Right atrium auricular region (tissue), 2 donors: Measurements from ENCODE around the gene KCTD13. TPM values are rescaled to one million over a fixed set of nuclear protein-coding genes. Genes with fewer than 3 reads are reported as not detected.
"Not testable (repeated sequence)": the region's sequence is repeated elsewhere in the genome, so short reads cannot be mapped to it uniquely, and the experiment has no call there.

Experiments used
- DNase-seq: peaks from one replicate; pipeline ENCODE4 v3.0.0-alpha.2; 2019; ENCODE audit warnings: low spot score
- H3K27ac ChIP-seq, 2 donors: fragments of 200-600 bp; sonication (generic); 1 replicate in 1 of 2; 2 replicates in 1 of 2; pipeline ENCODE4 v1.5.1; 2016 to 2019
- H3K27me3 ChIP-seq, 2 donors: fragments of 200-600 bp; sonication (generic); one replicate each; pipeline versions ENCODE4 v1.5.1 to v1.6.0; 2017 to 2019
- H3K36me3 ChIP-seq: fragments of 200-600 bp; sonication (generic); one replicate; pipeline ENCODE4 v1.5.1; 2016
- H3K4me1 ChIP-seq, 2 donors: fragments of 200-600 bp; sonication (generic); one replicate each; pipeline versions ENCODE4 v1.5.1 to v1.6.0; 2017 to 2019
- H3K4me3 ChIP-seq, 2 donors: fragments of 200-600 bp; sonication (generic); 1 replicate in 1 of 2; 2 replicates in 1 of 2; pipeline ENCODE4 v1.5.1; 2017 to 2019; ENCODE audit warnings: mild to moderate bottlenecking in 1 of 2, moderate library complexity in 1 of 2
- H3K9me3 ChIP-seq, 2 donors: fragments of 200-600 bp; sonication (generic); one replicate each; pipeline ENCODE4 v1.5.1; 2019
- CTCF ChIP-seq, 2 donors: fragments of 200-600 bp; sonication (generic); IDR thresholded peaks; one replicate each; pipeline ENCODE4 v1.5.1; 2019; ENCODE audit warnings: antibody characterized with exemption in 2 of 2
- total RNA-seq, 2 donors: library from RNA; depleted of rRNA; stranded (reverse); fragments of >200 nt; gene quantifications; one replicate each; pipeline ENCODE4 v1.1.0, GENCODE V29; 2016

KCTD13 gene
- total RNA-seq, 2 donors from 2014 or later = 6.4 to 6.5 TPM

GRCh38 chr16:29951625-29952365 is 25.8 kb upstream of the KCTD13 start:
- Histone ChIP-seq H3K27me3 (no peaks in the 10 kb centered on the region), H3K4me1 (no peaks in the 10 kb centered on the region), H3K36me3 (no peaks in the 10 kb centered on the region), H3K9me3 (no peaks in the 10 kb centered on the region), H3K27ac (no peak overlapping the region), H3K4me3 (no peak overlapping the region)
- TF ChIP-seq CTCF (IDR thresholded peaks at IDR 0.05) = no peak
- DNase-seq = no peak

DNA sequence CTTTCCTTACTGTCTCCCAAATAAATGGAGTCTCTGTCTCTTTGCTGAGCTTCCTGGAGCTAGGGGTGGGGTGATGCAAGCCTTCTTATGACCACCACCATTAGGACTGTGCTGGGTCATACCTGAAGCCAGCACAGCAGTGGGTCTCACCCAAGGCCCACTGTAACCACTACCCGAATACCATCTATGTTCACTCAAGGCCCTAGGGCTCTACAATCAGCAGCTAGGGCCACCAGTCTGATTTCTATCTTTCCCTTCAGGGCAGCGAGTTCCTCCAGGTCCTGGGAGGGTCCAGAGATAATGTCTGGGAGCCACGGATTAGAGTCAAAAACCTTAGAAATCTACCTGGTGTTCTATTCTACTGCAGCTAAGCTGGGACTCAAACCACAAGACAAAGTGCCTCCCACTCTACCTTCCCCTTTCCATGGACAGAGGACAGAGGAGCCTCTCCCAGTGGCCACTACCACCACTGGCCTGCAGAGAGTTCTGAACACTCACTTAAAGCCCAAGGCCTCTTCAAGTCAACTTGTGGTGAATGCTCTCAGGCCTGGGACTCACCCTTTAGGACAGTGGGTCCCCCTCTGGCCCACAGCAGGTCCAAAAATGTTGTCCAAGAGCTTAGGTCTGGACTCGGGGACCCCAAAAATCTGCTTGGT is 24.9 kb upstream of the KCTD13 start:
- no peak for DNase-seq
- Histone ChIP-seq H3K4me1 (no peaks in the 10 kb centered on the region), H3K27me3 (no peaks in the 10 kb centered on the region), H3K36me3 (no peaks in the 10 kb centered on the region), H3K9me3 (no peaks in the 10 kb centered on the region), H3K27ac (no peak overlapping the region), H3K4me3 (no peak overlapping the region)
- TF ChIP-seq CTCF (IDR thresholded peaks at IDR 0.05) = no peak

DNA sequence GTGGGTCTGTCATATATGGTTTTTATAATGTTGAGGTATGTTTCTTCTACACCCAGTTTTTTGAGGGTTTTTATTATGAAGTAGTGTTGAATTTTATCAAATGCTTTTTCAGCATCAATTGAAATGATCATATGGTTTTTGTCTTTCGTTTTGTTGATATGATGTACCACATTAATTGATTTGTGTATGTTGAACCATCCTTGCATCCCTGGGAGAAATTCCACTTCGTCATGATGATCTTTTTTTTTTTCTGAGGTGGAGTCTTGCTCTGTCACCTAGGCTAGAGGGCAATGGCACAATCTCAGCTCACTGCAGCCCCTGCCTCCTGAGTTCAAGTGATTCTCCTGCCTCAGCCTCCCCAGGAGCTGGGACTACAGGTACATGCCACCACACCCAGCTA is 21.9 kb upstream of the KCTD13 start:
- H3K27me3 ChIP-seq = no peaks in the 10 kb centered on the region
- H3K4me1 ChIP-seq = peaks cover 0 to 14% of the 10 kb centered on the region in 2 donors
- no peaks in the 10 kb centered on the region for H3K9me3 ChIP-seq
- no peak for TF ChIP-seq CTCF (IDR thresholded peaks at IDR 0.05)
- H3K36me3 ChIP-seq = no peaks in the 10 kb centered on the region
- H3K4me3 ChIP-seq = no peak overlapping the region
- DNase-seq = no peak
- no peak overlapping the region for H3K27ac ChIP-seq

DNA sequence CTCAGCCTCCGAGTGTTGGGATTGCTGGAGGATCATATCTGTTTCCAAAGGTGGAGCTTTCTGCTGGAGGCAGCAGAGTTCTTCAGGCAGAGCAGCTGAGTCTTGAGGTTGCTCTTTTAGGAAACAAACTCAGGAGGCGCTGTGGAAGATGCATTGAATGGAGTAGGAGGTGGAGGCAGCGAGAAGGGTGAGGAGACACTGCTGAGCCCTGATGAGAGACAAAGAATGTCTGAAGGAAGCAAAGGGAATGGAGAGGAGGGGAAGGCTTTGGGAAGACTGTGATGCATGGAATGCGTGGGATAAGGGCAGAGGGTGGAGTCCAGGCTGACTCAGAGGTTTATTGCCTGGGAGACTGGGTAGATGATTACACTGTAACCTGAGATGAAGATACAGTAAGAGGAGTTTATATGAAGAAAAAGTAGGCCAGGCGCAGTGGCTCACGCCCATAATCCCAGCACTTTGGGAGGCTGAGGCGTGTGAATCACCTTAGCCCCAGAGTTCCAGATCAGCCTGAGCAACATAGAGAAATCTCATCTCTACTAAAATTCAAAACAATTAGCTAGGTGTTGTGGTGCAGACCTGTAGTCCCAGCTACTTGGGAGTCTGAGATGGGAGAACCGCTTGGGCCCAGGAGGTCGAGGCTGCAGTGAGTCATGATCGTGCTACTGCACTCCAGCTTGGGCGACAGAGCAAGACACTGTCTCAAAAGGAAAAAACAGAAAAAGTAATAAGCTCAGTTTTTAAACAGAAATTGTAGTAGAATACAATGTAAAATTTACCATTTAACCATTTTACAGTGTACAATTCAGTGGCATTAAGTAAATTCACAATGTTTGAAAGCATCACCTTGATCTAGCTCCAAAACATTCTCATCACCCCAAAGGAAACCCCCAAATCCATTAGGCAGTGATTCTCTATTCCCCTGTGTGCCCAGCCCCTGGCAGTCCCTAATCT is 18.1 kb upstream of the KCTD13 start:
- no peak overlapping the region for H3K27ac ChIP-seq
- no peak overlapping the region for H3K4me3 ChIP-seq
- no peak for TF ChIP-seq CTCF (IDR thresholded peaks at IDR 0.05)
- no peaks in the 10 kb centered on the region for H3K36me3 ChIP-seq
- H3K4me1 ChIP-seq = peaks cover 0 to 14% of the 10 kb centered on the region in 2 donors
- DNase-seq = no peak
- no peaks in the 10 kb centered on the region for H3K27me3 ChIP-seq
- no peaks in the 10 kb centered on the region for H3K9me3 ChIP-seq

DNA sequence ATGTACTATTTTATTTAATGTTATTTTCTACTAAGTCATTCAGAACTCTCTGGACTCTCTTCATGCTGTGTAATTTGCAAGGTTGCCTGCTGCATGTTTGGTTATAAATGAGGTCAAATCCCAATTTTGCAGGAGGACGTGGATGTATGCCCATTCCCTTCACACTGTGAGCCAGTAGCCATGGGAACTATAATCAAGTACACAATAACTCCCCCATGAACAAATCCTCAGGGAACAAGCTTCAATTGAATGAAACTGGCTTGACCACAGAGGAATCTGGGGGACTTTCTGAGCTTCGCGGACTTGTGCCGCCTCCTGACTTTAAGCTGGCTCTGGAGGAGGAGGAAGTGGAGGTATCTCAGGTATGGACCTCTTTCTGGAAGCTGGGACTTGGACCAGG is 14.6 kb upstream of the KCTD13 start:
- Histone ChIP-seq H3K9me3 (no peaks in the 10 kb centered on the region), H3K27ac (no peak overlapping the region), H3K4me1 (peaks cover 0 to 14% of the 10 kb centered on the region in 2 donors), H3K36me3 (no peaks in the 10 kb centered on the region), H3K27me3 (no peaks in the 10 kb centered on the region), H3K4me3 (no peak overlapping the region)
- DNase-seq = no peak
- TF ChIP-seq CTCF (IDR thresholded peaks at IDR 0.05) = no peak

- H3K4me1 ChIP-seq, H3K27ac ChIP-seq, H3K4me3 ChIP-seq, H3K27me3 ChIP-seq, H3K36me3 ChIP-seq, H3K9me3 ChIP-seq, DNase-seq: not testable (repeated sequence)
Measured at GRCh38 chr16:29931750-29932149, 5.7 kb upstream of the KCTD13 start.
